GM18870 (cell line): ENCODE measurements around the gene MAU2.

Experiments
- ATAC-seq: cut with Tn5 transposase; IDR thresholded peaks from one replicate; pipeline ENCODE4 v1.9.1; 2021; ENCODE audit warnings: moderate library complexity; ENCODE audit not compliant: unreplicated experiment

Gene MAU2, protein sequence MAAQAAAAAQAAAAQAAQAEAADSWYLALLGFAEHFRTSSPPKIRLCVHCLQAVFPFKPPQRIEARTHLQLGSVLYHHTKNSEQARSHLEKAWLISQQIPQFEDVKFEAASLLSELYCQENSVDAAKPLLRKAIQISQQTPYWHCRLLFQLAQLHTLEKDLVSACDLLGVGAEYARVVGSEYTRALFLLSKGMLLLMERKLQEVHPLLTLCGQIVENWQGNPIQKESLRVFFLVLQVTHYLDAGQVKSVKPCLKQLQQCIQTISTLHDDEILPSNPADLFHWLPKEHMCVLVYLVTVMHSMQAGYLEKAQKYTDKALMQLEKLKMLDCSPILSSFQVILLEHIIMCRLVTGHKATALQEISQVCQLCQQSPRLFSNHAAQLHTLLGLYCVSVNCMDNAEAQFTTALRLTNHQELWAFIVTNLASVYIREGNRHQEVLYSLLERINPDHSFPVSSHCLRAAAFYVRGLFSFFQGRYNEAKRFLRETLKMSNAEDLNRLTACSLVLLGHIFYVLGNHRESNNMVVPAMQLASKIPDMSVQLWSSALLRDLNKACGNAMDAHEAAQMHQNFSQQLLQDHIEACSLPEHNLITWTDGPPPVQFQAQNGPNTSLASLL

DNA sequence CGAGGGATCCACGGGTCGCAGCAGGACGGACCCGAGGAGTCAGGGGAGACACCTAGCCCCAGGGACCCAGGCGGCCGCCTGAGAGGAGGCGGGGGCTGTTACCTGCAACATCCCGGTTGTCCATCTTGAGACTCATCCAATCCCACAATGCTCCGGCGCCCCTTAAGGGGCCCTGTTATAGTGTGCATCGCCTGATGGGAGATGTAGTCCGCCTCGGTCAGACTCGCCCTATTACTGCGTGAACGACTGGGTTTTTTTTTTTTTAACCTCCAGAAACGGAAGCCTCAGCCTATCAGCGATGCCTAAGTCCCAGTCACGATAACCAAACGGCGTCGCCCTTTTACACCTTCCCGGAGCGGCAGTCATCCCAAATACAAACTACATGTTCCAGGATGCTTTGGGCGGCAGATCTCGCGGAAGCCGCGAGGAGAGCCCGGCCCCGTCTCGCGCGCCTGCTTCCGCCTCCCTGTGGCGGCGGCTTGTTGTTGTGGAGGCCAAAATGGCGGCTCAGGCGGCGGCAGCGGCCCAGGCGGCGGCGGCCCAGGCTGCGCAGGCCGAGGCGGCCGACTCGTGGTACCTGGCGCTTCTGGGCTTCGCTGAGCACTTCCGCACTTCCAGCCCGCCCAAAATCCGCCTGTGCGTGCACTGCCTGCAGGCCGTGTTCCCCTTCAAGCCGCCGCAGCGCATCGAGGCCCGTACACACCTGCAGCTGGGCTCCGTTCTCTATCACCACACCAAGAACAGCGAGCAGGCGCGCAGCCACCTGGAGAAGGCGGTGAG lies at the start of gene MAU2, which contains the start of gene SUGP1:
Gene MAU2, plus strand, starts transcription at position 469 of the 780 bp plus-strand sequence. Its CDS starts 31 bp downstream, at position 500.
Gene SUGP1, minus strand, starts transcription at position 149 of the 780 bp plus-strand sequence. Its CDS starts 13 bp downstream, at position 136.
- peak; percentile 91 for ATAC-seq

DNA sequence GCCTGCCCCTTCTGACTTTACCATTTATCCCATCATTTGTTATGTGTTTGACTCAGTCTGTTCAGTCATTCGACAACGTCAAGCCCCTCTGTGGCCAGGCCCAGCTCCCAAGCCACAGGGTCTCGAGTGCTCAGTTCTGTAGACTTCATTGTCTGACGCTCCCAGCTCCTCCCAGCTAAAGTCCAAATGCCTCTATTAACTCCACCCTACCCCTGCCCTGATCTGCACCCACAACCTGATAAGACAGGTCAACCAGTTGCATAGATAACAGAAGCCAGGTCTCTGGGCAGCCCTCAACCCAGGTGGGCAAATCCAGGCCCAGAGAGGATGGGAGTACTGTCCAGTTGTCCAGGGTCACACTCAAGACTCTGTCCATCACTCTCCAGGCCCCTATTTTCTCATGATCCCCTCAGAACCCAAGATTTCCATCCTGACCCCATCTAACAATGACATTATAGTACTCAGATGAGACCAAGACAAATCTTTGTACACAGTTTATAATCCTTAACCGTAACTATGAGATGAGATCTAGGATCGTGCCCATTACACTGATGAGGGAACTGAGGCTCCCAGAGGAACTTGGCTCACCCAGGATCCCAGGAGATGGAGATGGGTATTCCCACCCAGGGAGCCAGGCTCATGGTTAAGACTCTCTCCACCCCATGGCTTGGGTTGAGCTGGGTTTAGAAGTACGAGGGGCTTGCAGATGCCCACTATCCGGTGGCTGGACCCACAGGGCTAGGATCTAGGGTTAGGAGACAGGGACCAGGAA lies 48.6 kb upstream of the MAU2 start:
- no peak for ATAC-seq

DNA sequence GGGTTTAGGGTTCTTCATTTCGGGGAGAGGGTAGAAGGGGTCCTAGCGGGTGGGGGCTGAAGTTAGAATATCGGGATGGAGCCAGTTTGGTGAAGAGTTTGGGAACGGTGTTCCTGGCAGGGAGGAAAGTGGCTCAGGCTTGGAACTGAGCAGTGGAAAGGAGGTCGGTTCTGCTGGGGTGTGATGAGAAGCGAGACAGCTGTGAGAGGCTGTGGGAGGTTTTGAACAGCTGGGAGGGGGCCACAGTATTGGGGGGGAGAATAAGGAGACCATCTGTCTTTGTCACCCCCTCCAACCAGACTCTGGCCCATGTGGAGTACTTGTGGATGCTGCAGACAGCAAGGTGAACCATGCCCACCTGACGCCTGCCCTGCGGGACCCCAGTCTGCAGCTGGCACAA lies 46.5 kb upstream of the MAU2 start:
- ATAC-seq: no peak

DNA sequence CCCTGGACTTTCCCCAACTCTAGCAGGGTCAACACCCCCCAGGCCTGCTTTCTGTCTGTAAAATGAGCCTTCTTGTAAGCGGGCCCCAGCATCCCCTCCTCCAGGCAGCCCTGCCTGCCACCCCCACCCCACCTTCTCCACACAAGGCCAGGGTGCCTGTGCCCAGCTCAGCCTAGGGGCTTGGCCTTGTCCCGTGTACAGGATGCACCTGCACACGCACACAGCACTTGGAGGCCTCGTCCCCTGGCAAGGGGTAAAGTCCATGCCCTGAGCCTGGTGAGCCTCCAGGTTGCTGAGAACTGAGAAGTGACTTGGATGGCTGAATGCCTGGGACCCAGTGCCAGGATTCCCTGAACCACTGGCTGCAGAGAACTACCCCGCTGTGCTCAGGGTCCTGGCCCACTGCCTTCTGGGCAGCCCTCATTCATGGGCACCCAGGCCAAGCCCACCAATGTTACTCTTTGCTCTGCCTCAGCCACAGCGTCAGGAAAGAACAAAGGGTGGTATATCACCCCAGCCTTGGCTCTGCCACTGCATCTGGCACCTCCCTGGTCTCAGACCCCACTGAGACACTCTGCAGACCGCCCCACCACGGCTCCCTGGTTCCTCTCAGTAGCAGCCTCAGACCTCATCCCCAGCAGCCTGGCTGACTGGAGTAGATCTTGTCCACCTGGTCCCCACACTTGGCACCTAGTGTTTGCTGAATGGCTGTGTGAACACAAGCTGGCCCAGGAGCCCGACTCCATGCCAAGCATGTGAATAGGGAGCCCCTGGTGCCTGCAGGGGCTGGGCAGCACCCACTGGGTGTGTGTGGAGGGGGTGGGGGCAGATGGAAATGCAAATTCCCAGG lies 45.7 kb upstream of the MAU2 start:
- no peak for ATAC-seq

DNA sequence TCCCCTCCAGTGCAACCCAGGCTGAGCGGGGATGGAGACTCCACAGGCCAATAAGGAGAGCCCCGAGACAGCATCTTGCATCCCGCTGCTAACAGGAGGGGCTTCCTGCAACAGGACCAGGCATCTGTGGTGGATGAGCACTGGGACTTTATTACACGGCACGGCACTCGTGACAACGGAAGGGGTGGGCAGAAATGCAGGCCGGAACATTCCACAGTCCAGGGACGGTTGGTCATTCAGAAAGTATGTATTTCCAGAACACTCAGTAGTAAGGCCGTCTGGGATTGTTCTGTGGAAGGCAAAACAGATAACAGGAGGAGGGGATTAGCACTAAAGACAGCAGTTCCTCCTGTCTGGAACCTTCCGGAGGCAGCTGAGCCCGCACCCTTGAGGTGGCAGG lies 44.2 kb upstream of the MAU2 start:
- ATAC-seq: no peak

DNA sequence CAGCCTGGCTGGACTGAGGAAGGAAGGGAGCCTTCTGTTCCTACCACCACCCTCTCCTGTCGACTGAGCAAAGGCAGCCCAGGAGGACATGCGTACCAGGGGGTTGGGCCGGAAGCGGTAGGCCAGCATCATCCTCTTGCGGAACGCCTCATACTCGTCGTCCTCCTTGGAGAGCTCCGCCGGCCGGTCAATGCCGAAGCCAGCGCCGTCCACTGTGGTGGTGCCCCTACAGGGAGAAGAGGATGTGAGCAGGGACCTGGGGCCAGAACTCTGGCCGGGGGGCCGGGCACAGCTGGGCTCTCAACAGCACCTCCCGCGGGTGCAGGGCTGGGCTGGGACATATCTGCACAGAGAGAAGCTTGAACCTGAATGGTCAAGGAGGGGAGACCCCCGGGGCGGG lies 43.8 kb upstream of the MAU2 start:
- no peak for ATAC-seq

DNA sequence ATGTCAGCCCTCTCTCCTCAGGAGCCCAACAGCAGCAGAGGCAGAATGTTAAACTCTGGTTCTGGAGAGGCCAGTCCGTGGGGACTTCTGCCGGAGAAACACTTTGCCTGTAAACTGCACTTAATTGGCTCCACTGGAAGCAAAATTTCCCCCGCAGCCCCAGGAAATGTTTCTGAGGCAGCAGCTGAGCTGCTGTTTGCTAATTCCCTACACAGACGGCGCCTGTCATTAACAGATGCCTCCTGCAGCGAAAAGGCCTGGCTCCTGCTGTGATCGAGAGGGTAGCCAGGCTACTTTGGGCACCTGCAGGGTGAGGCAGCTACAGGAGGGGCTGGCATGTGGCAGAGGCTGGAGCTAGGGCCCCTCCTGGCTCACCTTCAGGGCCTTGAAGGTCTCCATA lies 42.3 kb upstream of the MAU2 start:
- no peak for ATAC-seq

DNA sequence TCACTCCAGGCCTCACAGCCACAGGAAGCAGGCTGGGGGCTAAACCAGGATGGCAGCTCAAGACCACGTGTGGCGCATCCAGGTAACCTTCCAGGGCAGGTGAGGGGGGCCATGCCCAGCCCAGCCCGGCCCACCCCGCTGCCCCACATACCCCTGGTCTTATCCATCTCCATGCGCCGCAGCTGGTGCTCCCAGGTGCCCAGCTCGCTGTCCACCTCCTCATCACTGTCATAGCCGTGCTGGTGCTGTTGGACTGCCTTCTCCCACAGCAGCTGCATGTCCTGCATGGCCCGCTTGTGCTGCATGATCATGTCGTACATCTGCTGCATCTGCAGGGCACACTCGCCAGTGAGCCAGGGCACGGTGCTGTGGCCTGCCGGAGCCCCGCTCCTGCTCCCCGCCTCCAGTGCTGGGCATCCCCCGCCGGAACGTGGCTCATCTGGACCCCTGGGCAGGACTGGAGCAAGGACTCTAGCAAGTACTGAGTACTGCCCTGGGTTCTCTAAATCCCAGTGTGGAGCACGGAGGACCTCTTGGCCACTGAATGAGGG lies 41.5 kb upstream of the MAU2 start:
- ATAC-seq: no peak

DNA sequence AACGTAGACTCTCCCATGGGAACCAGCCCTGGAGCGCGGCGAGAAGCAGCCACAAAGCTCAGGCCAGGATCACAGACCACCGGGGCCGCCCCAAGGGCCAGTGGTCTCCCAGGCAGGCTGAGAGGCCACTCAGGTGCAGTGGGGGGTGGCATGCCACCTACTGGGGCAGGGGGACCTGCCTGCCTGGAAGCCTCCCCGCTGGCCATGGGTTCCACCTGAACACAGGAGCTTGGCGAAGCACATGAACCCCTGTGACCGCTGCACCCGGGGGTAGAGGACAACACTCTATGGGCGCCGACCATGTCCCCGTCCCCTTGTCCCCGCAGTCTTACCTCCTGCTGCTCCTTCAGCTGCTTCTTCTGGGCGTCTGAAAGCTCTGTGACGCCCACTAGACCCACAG lies 40.8 kb upstream of the MAU2 start:
- no peak for ATAC-seq

DNA sequence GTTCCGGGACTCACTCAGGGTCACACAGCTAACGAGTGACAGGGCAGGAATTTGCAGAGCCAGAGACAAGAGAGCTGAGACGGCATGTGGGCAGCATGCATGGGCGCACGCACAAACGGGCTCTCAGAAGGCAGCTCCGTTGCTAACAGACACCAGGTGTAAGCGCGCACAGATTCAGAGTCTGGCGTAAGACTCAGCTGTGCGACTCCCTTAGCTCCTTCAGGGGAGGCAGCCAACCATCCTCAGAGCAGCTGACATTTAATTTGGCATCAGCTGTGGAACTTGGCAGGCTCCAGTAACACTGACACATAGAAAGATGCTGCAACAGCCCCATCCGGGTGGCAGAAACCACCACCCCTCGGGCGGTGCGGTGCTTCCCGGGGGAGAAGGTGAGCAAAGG lies 40.1 kb upstream of the MAU2 start:
- no peak for ATAC-seq

DNA sequence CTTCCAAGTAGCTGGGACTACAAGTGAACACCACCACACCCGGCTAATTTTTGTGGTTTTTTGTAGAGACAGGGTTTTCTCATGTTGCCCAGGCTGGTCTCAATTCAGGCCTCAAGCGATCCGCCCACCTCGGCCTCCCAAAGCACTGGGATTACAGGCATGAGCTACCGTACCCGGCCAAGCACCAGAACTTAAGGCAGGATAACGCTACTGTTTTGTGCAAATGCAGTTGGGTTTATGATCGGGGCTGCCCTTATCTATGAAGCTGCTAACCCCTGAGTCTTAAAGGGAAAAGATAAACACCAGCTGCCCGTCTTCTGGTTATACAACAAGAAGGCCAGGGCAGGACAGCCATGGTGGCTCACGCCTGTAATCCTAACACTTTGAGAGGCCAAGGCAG lies 34.9 kb upstream of the MAU2 start:
- ATAC-seq: no peak

DNA sequence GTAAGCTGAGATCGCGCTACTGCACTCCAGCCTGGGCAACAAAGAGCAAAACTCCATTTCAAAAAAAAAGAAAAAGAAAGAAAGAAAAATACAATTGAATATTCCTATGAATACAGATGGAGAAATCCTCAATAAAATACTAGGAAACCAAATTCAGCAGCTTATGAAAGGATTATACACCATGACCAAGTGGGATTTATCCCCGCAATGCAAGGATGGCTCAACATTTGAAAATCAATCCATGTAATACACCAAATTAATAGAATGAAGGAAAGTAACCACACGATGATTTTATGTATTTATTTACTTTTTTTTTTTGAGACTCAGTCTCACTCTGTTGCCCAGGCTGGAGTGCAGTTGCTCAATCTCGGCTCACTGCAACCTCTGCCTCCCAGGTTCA lies 28.0 kb upstream of the MAU2 start:
- no peak for ATAC-seq

DNA sequence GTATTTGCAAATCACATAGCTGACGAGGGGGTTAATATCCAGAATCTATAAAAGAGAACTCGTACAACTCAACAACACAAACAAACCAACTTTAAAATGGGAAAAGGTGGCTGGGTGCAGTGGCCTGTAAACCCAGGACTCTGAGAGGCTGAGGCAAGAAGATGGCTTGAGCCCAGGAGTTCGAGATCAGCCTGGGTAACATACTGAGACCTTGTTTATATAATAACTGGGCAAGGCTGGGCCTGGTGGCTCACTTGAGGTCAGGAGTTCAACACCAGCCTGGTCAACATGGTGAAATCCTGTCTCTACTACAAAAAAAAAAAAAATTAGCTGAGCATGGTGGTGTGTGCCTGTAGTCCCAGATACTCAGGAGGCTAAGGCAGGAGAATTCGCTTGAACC lies 25.7 kb upstream of the MAU2 start:
- ATAC-seq: no peak

DNA sequence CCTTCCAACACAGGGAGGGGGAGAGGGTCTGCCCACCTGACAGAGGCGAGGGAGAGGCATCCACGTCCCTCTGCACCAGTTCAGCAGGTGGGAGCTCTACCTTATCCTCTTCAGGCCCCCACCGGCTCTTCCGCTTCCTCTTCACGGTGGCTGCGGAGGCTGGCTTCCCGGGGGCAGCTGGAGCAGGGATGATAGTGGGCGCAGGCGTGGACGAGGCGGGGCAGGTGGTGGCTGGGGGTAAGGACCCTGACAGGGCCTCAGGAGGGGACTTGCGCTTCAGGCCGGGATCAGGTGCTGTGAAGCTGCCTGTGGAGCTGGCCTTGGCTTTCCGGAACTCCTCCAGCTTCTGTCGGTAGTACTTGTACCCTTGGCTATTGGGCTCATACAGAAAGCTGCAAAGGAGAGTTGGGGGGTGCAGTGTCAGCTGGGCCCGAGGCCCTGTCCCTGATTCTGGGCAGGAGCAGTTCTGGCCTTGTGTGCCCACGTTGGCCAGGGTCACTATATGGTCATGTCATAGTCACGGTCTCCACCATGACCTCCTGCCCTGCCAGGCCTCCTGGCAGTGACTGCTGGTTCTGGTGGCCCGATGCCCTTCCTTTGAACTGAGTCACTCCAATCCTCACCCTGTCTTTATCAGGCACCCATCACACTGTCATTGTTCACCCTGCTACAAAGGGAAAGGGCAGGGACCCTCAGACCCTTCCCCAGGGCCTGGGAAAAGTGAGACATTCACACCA lies 23.5 kb upstream of the MAU2 start:
- no peak for ATAC-seq

DNA sequence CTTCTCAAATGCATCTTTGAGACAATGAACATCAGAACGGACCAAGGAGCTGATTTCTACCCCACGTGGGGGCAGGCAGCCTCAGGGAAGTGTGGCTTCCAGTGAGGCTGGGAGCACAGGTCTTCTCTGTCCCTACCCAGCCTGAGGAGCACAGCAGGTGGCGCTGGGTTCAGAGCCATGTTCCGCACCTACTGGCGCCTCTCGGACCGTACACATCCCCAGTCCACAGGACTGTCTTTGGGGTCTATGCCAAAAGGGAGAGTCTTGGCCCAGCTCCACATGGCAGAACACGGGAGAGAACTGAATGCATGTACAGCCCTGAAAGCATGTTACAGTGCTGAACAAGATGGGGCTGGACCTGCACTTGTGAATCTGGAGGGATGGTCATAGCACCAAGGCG lies 22.9 kb upstream of the MAU2 start:
- ATAC-seq: no peak

DNA sequence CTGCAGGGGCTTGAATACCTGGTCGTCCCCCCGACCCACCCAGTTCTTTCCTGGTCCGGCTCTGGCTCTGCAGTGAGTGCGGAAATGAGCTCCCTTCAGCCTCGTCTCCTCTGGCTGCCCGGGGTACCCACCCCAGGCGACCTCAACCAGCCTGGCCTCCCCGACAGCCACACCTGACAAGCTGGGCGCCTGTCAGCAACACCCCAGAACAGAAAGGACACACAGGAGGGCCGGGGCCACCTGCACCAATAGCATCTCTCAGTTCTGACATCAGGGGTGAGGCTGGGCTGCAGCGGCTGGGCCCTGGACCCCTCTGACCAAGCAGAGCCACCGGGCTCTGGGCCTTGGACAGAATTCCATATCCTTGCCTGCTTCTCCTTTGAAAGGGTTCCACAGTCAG lies 20.0 kb upstream of the MAU2 start:
- ATAC-seq: no peak

DNA sequence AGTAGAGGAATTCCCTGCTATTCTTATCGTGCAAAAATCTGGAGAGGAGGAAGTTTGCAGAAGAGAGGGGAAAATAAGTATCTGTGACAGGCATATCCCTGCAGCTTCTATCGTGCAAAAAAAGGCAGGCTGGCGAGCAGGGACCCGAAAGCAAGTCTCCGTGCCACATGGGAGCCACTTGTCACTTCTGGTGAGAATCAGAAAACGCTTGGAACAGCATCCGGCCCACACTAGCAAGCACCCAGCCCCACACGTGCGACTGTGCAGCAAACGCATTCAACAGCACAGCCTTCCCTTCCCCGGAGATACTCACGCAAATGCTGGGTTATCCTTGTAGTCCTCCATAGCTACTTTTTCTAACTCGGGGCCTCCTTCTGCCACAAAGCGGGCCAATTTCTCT lies 17.2 kb upstream of the MAU2 start:
- no peak for ATAC-seq

DNA sequence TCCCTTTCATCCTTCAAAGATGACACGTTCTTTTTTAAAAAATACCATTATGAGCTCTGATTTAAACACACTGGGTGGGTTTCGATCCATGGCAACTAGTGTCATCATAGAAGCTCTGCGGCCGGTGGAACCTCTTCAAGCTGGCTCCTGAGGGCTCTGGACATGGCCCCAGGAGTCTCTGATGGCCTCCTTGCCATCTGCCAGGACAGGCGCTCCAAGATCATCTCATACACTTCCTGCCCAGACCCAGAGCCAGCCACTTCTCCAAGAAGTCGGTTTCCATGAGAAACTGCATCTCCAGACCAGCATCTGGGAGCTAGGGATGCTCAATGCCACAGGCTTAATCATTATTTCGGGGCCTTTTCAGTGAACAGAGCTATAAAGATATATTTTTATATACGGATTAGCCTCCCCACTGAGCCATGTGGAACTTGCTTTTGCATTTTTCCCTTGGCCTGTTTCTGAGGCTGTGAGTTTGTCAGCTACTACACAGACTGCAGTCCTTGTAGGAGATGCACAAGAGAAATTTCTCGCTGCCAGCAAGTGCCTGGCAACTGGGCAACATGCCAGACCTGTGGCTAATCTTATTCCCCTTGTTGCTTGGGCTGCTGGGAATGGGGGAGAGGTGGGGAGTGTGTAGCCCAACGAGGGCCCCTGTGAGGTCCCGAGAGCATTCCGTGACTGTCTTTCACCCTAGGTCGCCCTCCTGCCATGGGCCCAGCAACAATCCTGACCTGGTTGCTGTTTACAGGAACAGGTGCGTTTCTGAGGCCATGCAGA lies 16.3 kb upstream of the MAU2 start:
- ATAC-seq: no peak
